Activated CD8-positive, alpha-beta T cell treated with anti-CD3 and anti-CD28 coated beads, Interleukin-2, amount 10 ng/mL, durations not matched to agents 7 days and 5 days (primary cell): ENCODE measurements around the gene CCDC57. TPM values are rescaled to one million over a fixed set of nuclear protein-coding genes. Genes with fewer than 3 reads are reported as not detected.

ENCODE experiments used
- ATAC-seq: fragments of 150-1000 bp; cut with Tn5 transposase; one replicate; pipeline ENCODE4 v1.10.0; 2021; ENCODE audit warnings: moderate library complexity
- CTCF ChIA-PET: fragments of 350-600 bp; sonication (Branson Sonifier 250); formaldehyde crosslinking; loops from one replicate; lab custom pipeline; 2021; ENCODE audit warnings: antibody characterized with exemption; lab: Charles Lee
- POLR2A ChIA-PET: fragments of 350-600 bp; sonication (Branson Sonifier 250); formaldehyde crosslinking; loops from one replicate; lab custom pipeline; 2021; ENCODE audit warnings: antibody characterized with exemption; lab: Charles Lee
- DNase-seq: peaks from one replicate; pipeline ENCODE4 v3.0.0-alpha.2; 2020
- H3K27ac Mint-ChIP-seq: one replicate; pipeline ENCODE4 v1.8.0; 2021; ENCODE audit warnings: mild to moderate bottlenecking, mixed read lengths
- H3K27me3 Mint-ChIP-seq: one replicate; pipeline ENCODE4 v1.8.0; 2021; ENCODE audit warnings: low read depth, mixed read lengths
- H3K36me3 Mint-ChIP-seq: one replicate; pipeline ENCODE4 v1.8.0; 2021; ENCODE audit warnings: low read depth, mixed read lengths
- H3K4me1 Mint-ChIP-seq: one replicate; pipeline ENCODE4 v1.8.0; 2021; ENCODE audit warnings: low read depth, mixed read lengths
- H3K4me3 Mint-ChIP-seq: one replicate; pipeline ENCODE4 v1.8.0; 2021; ENCODE audit warnings: mild to moderate bottlenecking, mixed read lengths
- H3K9me3 Mint-ChIP-seq: one replicate; pipeline ENCODE4 v1.8.0; 2022; ENCODE audit warnings: mixed read lengths; ENCODE audit not compliant: insufficient read depth
- total RNA-seq, 2 experiments: library from RNA; stranded (reverse); gene quantifications; one replicate each; pipeline ENCODE4 v1.2.3, GENCODE V29; 2021

Gene CCDC57
- total RNA-seq, 2 experiments from 2014 or later = 78.3 to 84.7 TPM

- Mint-ChIP-seq H3K4me1 (peaks cover 19% of the 10 kb centered on the region), H3K27ac (peak within 1 kb of the TSS; percentile 86), H3K9me3 (no peaks in the 10 kb centered on the region), H3K36me3 (no peaks in the 10 kb centered on the region), H3K27me3 (no peaks in the 10 kb centered on the region), H3K4me3 (peak within 1 kb of the TSS; percentile 84)
- ChIA-PET CTCF (interaction anchor here (2.2 kb wide), 1 partner anchor 28 kb away, joined by 11 read pairs; the partner anchor contains the start of gene DCXR), POLR2A (interaction anchor here (0.6 to 2.2 kb wide), 4 partner anchors 12 to 31 kb away, joined by 3 to 7 read pairs (median 4); partner anchors contain the start of genes DCXR and GPS1)
- ATAC-seq (peak; percentile 86), DNase-seq (peak; percentile 70)
These were observed 146.9 kb downstream of the CCDC57 start, which contains the start of gene DUS1L for GRCh38 chr17:82065638-82066303. TSS of gene DUS1L (minus strand) at chr17:82065804. CDS start at chr17:82065059, 745 bp downstream.

- peak overlapping the region; percentile 72 for H3K27ac Mint-ChIP-seq
- no peaks in the 10 kb centered on the region for H3K27me3 Mint-ChIP-seq
- ChIA-PET POLR2A (interaction anchor here (0.6 to 2.2 kb wide), 6 partner anchors 12 to 104 kb away, joined by 3 to 7 read pairs (median 4); partner anchors contain the start of genes DCXR and GPS1), CTCF (interaction anchor here (2.2 kb wide), 1 partner anchor 28 kb away, joined by 11 read pairs; the partner anchor contains the start of gene DCXR)
- H3K36me3 Mint-ChIP-seq = peaks cover under 1% of the 10 kb centered on the region
- no peaks in the 10 kb centered on the region for H3K9me3 Mint-ChIP-seq
- ATAC-seq (peak; percentile 62), DNase-seq (no peak)
- peaks cover 19% of the 10 kb centered on the region for H3K4me1 Mint-ChIP-seq
- peak overlapping the region; percentile 70 for H3K4me3 Mint-ChIP-seq
These were observed 147.4 kb downstream of the CCDC57 start for GRCh38 chr17:82065193-82065637.

- POLR2A ChIA-PET = interaction anchor here (0.9 to 2.2 kb wide), 4 partner anchors 14 to 105 kb away, joined by 3 to 6 read pairs (median 4); partner anchors contain the start of gene DCXR
- peak overlapping the region; percentile 70 for H3K4me3 Mint-ChIP-seq
- H3K27ac Mint-ChIP-seq = peak overlapping the region; percentile 72
These were observed 148.0 kb downstream of the CCDC57 start for GRCh38 chr17:82064433-82065192.

GRCh38 chr17:82063424-82064415 is 148.9 kb downstream of the CCDC57 start:
- POLR2A ChIA-PET = interaction anchor here (0.6 to 1.5 kb wide), 4 partner anchors 13 to 134 kb away, joined by 3 to 5 read pairs (median 4); no protein-coding TSS in a partner anchor

More at GRCh38 chr17:82064433-82065192, 148.0 kb downstream of the CCDC57 start:
- CTCF ChIA-PET = interaction anchor here (1.2 to 2.2 kb wide), 2 partner anchors 27 kb away, joined by 3 to 11 read pairs; partner anchors contain the start of gene DCXR
- no peaks in the 10 kb centered on the region for H3K9me3 Mint-ChIP-seq
- no peaks in the 10 kb centered on the region for H3K27me3 Mint-ChIP-seq
- DNase-seq (no peak), ATAC-seq (no peak)
- H3K4me1 Mint-ChIP-seq = peaks cover 19% of the 10 kb centered on the region
- H3K36me3 Mint-ChIP-seq = peaks cover 2% of the 10 kb centered on the region

GRCh38 chr17:82062984-82063368 is 149.7 kb downstream of the CCDC57 start:
- CTCF ChIA-PET = no interaction called here
- ATAC-seq = no peak
- peaks cover 19% of the 10 kb centered on the region for H3K4me1 Mint-ChIP-seq
- no peak overlapping the region for H3K27ac Mint-ChIP-seq
- no peak overlapping the region for H3K4me3 Mint-ChIP-seq
- POLR2A ChIA-PET = interaction anchor here (1.0 kb wide), 2 partner anchors 23 to 95 kb away, joined by 3 read pairs; no protein-coding TSS in a partner anchor
- DNase-seq = no peak
- H3K27me3 Mint-ChIP-seq = no peaks in the 10 kb centered on the region
- no peaks in the 10 kb centered on the region for H3K9me3 Mint-ChIP-seq
- H3K36me3 Mint-ChIP-seq = peaks cover 5% of the 10 kb centered on the region

More at GRCh38 chr17:82063424-82064415, 148.9 kb downstream of the CCDC57 start:
- DNase-seq (no peak), ATAC-seq (no peak)
- CTCF ChIA-PET = interaction anchor here (0.7 to 1.2 kb wide), 2 partner anchors 26 to 34 kb away, joined by 3 read pairs; partner anchors contain the start of gene DCXR
- Mint-ChIP-seq H3K4me3 (peak overlapping the region; percentile 70), H3K36me3 (peaks cover 2% of the 10 kb centered on the region), H3K27ac (peak overlapping the region; percentile 72), H3K4me1 (peaks cover 19% of the 10 kb centered on the region), H3K27me3 (no peaks in the 10 kb centered on the region), H3K9me3 (no peaks in the 10 kb centered on the region)

DNA sequence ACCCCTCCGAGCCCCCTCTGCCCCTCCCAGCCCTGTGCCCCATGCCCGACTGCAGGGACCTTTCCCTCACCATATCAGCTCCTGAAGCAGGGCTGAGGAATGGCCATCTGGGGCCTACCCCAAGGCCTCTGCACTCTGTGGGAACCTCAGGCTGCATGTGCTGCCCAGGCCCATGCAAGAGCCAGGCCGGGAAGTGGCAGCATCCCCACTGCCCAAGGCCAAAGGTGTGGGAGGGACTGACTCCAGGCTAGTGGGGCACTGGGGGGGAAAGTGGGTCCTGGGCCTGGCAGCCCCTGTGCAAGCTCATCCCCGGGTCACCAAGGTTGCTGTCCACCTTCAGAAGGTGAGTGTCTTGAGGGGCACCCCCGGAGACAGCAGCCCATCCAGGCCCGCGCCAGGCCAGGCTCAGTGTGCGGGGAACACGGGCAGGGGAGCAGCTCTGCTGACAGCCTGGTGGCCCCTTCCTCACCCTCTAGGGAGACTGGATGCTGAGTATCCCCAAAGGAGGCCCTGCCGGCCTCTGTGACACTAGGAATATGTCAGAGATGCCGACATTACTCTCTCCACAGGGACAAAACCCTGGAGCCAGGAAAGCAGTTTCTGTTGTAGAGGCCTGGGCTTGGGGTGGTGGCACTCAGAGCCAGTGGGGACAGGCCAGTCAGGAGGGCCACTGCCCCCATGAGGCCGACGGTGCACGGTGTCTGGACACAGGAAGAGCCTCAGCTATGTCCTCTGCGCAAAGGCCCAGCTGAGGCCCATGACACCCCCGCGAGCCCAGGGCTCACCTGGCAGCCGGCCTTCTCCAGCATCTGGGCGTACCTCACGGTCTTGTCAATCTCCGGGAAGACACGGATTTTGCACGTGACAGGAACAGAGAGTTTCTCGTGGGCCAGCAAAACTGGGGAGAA is 150.3 kb downstream of the CCDC57 start:
- ChIA-PET CTCF (no interaction called here), POLR2A (no interaction called here)
- no peak overlapping the region for H3K4me3 Mint-ChIP-seq

GRCh38 chr17:82061047-82061925 is 151.4 kb downstream of the CCDC57 start:
- CTCF ChIA-PET = no interaction called here
- Mint-ChIP-seq H3K9me3 (no peaks in the 10 kb centered on the region), H3K4me1 (peaks cover 14% of the 10 kb centered on the region), H3K36me3 (peaks cover 9% of the 10 kb centered on the region), H3K27ac (no peak overlapping the region), H3K27me3 (no peaks in the 10 kb centered on the region), H3K4me3 (no peak overlapping the region)
- DNase-seq = no peak
- POLR2A ChIA-PET = interaction anchor here (0.5 kb wide), 1 partner anchor 784 kb away, joined by 3 read pairs; no protein-coding TSS in a partner anchor
- ATAC-seq = no peak

More for the DNA sequence above, 150.3 kb downstream of the CCDC57 start:
- peaks cover 19% of the 10 kb centered on the region for H3K4me1 Mint-ChIP-seq
- no peak for DNase-seq
- no peak overlapping the region for H3K27ac Mint-ChIP-seq
- no peak for ATAC-seq
- H3K9me3 Mint-ChIP-seq = no peaks in the 10 kb centered on the region
- peaks cover 9% of the 10 kb centered on the region for H3K36me3 Mint-ChIP-seq
- H3K27me3 Mint-ChIP-seq = no peaks in the 10 kb centered on the region

- DNase-seq = no peak
- Mint-ChIP-seq H3K27ac (no peak overlapping the region), H3K36me3 (peaks cover 11% of the 10 kb centered on the region), H3K4me3 (no peak overlapping the region), H3K9me3 (no peaks in the 10 kb centered on the region), H3K27me3 (no peaks in the 10 kb centered on the region), H3K4me1 (peaks cover 11% of the 10 kb centered on the region)
- POLR2A ChIA-PET = interaction anchor here (0.5 kb wide), 1 partner anchor 784 kb away, joined by 3 read pairs; no protein-coding TSS in a partner anchor
- ATAC-seq = no peak
- CTCF ChIA-PET = interaction anchor here (1.9 kb wide), 1 partner anchor 23 kb away, joined by 4 read pairs; the partner anchor contains the start of gene DCXR
These were observed 152.0 kb downstream of the CCDC57 start for GRCh38 chr17:82060614-82061013.

GRCh38 chr17:82060001-82060380 is 152.7 kb downstream of the CCDC57 start:
- CTCF ChIA-PET = interaction anchor here (1.9 kb wide), 1 partner anchor 22 kb away, joined by 4 read pairs; the partner anchor contains the start of gene DCXR
- no peak overlapping the region for H3K27ac Mint-ChIP-seq
- H3K36me3 Mint-ChIP-seq = peaks cover 11% of the 10 kb centered on the region
- POLR2A ChIA-PET = no interaction called here
- H3K27me3 Mint-ChIP-seq = no peaks in the 10 kb centered on the region
- DNase-seq (no peak), ATAC-seq (no peak)
- no peaks in the 10 kb centered on the region for H3K9me3 Mint-ChIP-seq
- peaks cover 12% of the 10 kb centered on the region for H3K4me1 Mint-ChIP-seq
- no peak overlapping the region for H3K4me3 Mint-ChIP-seq
